NK-92 treated with Interleukin-12 subunit alpha and Interleukin-12 subunit beta, amount 100 ng/mL, for 24 hours (cell line): ENCODE measurements around the gene SNAPC1.

Source experiments
- DNase-seq: peaks from one replicate; lab custom pipeline; 2025; lab: John Stamatoyannopoulos, UW

SNAPC1 gene

GRCh38 chr14:61812347-61813095 lies 50.3 kb downstream of the SNAPC1 start, which contains the start of gene SYT16:
Gene SYT16 (plus strand): TSS chr14:61812703.
- DNase-seq, result no peak

DNA sequence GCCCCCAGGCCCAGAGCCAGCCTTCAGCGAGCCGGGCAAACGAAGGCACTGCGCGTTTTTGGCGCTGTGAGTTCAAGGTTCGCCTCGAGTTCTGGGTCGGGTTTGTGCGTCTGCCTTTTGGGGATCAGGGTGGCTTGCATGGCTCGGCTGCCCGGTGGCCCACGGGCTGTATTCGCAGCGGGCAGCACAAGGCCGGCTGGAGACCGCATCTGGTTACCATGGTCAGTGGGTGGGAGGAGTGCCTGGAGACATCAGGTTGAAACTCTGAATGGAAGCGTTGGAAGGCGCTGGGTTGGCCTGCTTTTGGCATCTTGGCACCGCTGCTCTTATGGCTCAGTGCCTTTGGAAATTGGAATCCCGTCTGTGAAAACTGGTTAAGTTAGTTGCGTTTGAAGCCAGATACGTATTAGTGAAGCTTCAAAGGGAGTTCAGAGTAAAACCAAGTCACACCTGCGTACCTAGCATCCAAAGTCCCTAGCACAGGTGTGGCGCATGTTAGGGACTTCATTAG lies 50.9 kb downstream of the SNAPC1 start:
- no peak for DNase-seq

DNA sequence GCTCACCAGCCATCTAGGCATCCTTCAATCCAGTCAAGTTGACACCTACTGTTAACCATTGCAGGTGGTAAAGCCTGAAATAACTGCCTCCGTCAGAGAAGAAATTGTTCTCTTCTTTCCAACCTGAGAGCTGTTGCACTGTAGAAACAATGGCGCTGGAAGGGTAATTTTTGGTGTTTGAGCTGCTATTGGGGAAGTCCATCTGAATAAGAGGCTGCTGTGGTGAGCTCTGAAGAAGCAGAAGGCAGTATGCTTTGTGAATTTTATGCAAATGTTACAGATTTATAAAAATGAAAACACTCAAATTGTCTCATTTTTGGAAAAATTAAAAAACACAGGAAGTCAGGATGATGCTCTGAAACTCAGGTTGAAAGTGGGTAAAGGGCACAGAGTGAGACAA lies 60.2 kb downstream of the SNAPC1 start:
- no peak for DNase-seq

DNA sequence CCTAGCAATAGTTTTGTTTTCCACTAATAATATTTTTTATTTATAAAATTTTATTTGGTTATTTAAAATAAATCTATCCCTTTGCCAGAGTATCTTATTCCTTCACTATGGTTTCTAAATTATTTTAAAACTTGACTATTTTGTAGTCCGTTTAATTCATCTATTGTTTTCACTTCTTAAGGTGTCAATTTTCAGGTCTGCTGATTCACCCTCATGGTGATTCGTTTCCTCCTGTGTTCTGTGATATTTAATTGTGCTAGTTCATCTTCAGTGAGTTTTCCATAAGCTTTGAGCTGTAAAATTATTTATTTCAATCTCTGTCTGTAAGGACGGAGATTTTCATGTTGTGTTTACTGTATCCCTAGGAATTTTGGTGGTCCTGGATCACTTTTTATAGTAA lies 70.6 kb downstream of the SNAPC1 start:
- DNase-seq, result no peak

GRCh38 chr14:61836184-61836583 lies 74.0 kb downstream of the SNAPC1 start:
- DNase-seq, result no peak

DNA sequence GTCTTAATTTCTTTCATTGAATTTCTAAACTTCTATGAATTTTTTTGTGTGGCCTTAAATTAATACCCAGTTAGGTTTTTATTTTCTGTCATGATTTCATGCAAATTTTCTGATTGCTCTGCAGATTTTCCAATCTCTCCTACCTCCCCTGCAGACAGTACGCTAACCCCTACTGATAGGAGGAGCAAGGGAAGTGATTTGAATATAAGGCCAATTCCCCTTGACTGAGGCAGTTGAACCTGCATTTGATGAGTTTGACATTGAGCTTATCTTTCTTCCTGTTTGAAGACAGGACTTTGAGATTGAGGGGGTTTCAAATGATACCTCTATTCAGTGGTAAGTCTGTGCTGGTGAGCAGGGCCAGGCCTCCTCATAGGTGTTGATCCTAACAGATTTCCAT lies 74.6 kb downstream of the SNAPC1 start:
- DNase-seq, result no peak

DNA sequence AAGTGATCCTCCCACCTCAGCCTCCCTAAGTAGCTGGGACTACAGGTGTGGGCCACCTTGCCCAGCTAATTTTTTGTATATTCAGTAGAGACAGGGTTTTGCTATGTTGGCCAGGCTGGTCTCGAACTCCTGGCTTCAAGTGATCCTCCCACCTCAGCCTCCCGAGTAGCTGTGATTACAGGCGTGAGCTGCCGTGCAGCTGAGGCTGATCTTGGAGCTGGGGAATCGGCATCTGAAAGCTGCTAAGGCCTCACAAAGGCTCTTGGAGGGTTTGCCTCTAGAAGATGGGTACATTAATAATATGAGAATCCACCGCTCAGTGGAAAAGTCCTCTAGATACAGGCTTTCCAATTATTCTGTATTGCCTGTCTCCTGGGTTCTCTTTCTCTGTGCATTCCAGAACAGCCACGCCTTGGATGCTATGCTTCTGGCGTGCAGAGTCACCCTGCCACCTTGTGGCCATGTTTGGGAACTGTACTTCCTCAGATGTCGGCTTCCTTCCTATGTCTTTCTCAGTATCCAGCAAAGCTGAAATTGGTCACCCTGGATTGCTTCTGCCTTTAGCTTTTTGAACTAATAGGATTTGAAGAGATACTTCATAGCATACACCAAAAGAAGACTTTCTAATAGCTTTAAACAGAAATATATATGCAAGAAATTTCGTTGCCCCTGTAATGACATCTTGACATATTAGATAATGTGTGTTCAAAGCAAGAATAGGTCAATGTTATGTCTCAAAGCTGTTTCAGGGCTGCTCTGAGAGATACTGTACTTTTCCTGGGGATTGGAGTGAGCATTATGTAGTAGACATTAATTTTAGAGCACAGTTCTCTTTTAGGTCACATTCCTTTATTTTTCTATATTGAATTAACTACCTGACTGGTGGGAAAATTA lies 75.4 kb downstream of the SNAPC1 start:
- peak; percentile 37 for DNase-seq

DNA sequence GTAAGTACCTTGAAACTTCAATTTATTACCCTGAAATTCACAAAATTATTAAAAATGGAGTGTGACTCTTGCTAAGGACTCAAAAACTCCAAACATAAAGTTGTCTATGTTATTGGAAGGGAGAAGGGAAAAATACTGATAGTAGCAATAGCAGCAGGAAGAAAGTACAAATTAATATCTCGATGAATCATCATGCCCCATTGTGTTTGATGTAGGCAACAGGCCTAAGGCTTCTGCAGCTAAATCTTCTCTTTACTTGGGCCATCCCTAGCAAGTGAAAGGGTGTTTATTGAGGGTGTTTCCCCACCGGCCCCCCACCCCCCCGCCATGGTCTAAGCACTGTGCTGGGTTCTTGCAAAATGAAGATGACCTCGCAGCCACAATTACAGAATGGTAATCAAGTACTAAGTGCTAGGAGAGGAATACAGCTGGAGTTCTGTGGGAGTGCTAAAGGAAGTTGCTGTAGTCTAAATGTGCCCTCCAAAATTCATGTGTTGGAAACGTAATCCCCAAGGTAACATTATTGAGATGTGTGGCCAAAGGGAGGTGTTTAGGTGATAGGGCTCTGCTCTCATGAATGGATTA lies 76.5 kb downstream of the SNAPC1 start:
- DNase-seq, result no peak

DNA sequence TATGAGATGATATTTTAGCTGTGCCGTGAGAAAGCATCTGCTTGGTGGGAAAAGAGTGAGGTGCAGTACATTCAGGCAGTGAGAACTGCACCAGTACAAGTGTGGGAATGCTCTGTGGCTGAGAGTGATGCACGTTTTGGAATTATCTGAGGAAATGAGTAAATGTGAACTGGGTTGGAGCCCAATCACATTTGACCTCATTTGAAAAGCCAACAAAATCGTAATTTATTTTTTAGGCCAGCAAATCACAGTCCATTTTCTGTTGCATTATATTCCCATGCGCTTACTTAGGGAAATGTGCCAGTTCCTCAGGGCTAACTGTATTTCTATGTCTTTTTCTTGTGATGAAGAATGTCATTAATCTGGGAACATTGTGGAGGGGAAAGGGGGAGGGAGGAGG lies 77.3 kb downstream of the SNAPC1 start:
- DNase-seq, result no peak

- no peak for DNase-seq
These were observed 78.9 kb downstream of the SNAPC1 start for GRCh38 chr14:61841145-61841544.
